Measurements from ENCODE around the gene ANLN.

The ANLN gene

DNA sequence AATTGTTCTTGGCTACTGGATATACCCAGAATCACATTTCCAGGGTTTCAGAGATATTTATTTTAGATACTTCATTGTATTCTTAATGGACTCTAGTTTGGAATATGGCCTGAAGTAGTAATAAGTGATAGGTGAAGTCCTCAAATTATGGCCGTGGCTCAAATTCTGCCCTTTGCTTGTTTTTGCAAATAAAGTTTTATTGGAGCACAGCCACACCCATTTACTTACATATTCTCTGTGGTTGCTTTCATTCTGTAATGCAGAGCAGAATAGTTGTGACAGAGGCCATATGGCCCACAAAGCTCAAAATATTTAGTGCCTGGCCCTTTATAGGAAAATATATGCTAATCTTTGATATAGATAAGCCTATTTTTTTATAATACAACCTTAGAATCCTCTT, 19.5 kb downstream of the ANLN start:
- DNase-seq (ENCODE audit: low read depth in 2 of 3, low spot score in 1 of 3), result no peak

DNA sequence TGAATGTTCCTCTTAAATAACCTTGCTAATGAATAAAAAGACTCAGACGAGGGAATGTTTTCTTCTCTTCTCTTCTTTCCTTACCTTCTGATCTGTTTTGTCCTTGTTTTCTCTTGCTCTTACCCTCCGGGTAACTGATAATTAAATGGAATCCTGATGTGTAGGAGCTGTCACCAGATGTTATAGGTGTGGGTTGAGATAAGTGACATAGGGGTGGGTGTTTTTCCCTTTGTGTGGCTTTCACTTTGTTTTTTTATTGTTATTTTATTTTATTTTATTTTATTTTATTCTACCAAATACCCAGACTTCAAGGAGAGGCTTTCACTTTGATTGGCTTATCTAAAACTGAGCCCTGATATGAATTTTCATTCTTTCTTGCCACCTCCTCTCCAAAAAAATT, 25.5 kb downstream of the ANLN start:
- no peak for DNase-seq (ENCODE audit: low read depth in 2 of 3, low spot score in 1 of 3)

DNA sequence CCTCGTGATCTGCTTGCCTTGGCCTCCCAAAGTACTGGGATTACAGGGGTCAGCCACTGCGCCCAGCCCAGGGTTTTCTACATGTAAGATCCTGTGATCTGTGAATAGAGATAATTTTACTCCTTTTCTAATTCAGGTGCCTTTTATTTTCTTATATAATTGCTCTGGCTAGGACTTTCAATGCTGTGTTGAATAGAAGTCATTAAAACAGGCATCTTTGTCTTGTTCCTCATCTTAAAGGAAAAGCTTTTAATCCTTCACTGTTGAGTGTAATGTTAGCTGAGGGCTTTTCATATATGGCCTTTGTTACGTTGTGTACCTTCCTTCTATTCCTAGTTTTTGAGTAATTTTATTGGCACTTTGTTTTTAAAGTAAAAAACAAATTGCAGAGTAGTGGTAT, 26.6 kb downstream of the ANLN start:
- DNase-seq (ENCODE audit: low read depth in 2 of 3, low spot score in 1 of 3), result no peak

DNA sequence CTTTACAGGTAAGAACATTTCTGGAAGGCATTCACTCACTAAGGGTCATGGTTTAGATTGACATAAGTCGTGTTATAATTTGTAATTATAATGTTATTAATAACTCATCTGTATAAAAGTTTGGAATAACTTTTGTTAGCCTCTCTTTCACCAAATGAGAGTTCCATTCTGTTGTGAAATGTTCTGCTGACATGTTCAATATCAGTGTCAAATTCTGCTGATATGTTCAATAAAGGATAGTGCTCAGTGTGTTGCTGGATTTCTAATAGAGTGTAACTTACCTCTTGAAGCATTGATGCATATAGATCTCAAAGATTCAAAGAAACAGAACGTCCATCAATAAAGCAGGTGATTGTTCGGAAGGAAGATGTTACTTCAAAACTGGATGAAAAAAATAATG, 30.6 kb downstream of the ANLN start:
- DNase-seq (ENCODE audit: low read depth in 2 of 3, low spot score in 1 of 3), result no peak

DNA sequence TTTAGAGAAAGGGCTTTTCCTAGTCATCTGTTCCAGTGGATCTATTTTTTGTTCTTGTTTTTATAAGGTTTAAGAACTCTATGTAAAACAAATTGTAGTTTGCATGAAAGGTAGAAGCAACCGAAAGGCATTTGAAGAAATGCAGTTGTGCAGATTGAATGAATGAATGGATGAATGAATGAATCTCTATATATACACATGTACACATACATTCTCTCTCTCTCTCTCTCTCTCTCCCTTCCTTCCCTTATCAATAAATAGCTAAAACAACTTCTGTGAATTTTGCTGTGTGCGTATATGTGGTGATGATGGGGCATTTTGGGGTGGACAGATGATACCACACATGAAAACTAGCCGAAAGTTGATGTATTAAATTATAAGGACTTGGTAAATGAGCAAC, 32.4 kb downstream of the ANLN start:
- DNase-seq (ENCODE audit: low read depth in 2 of 3, low spot score in 1 of 3), result no peak

DNA sequence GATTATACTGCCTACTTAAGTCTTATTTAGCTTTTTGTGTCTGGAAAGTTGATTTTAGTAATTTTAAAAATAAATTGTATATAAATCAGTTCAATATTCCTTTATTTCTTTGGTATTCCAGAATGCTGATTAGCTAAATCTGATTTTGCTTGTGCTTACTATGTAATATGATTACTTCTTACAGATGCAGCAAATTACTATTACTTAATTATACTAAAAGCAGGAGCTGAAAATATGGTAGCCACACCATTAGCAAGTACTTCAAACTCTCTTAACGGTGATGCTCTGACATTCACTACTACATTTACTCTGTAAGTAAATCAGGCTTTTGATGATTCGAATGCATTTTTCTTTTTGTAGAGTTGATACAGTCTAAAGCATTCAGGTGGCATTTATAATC, 34.0 kb downstream of the ANLN start:
- DNase-seq (ENCODE audit: low read depth in 2 of 3, low spot score in 1 of 3), result no peak

DNA sequence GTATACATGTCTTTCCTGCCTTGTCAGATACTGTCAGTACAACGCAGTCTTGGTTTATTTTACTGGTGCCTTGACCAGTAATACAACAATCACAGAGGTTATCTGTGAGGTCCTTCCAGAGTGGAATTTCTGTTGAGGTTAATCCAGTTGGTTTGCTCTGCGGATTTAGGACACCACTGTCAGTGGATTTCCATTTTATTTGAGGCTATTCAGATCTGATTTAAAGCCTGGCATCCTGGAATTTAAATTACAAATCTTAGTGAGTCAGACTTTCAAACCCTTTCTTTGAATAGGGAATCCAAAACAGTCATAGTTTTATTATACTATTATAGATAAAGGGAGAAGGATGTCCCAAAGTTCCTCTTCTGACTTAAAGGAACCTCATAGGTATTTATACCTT, 40.5 kb downstream of the ANLN start:
- no peak for DNase-seq (ENCODE audit: low read depth in 2 of 3, low spot score in 1 of 3)

DNA sequence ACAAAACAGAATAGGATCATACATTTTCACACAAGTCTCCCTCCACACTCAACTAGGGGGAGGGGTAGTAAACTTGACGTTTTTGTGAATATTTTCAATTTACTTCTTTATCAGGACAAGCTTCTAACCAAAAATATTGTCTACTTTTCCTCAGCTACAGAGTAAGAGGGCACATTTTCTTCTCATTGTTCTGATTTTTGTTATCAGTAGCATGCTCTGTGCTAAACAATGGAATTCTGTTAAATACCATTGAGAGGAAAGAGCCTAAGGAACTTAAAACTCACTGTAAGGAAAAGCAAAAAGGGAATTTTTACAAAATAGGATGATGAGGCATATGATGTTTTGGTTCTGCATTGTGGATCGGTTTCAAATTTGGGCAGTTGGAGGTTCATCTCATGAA, 41.2 kb downstream of the ANLN start:
- DNase-seq (ENCODE audit: low read depth in 2 of 3, low spot score in 1 of 3), result no peak

DNA sequence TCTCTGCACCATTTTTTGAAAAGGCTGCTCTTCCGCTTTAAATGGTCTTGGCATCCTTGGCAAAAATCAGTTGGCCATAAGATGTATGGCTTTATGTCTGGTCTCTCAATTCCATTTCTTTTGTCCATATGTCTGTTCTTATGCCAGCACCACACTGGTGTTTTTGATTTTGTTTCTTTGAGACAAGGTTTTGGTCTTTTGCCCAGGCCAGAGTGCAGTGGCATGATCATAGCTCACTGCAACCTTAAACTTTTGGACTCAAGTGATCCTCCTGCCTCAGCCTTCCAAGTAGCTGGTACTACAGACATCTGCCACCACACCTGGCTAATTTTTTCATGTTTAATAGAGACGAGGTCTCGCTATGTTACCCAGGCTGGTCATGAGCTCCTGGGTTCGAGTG, 48.5 kb downstream of the ANLN start:
- no peak for DNase-seq (ENCODE audit: low read depth in 2 of 3, low spot score in 1 of 3)

DNA sequence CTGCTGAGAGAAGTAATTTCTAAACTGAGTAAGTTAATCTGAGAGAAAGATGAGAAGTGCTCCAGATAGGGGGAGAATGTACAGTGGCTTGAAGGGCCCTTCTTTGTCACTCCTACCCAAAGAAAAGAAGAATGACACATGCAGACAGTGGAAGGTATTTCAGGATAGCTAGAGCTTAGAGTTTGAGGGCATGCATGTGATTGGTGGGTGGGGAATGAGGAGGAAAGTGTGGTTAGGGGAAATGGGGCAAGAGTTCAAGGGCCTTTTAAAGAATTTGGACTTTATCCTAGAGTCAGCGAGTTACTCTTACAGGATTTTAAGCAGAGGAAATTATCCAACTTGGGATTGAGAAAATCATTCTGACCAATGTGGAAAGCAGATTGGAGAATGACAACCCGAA, 50.0 kb downstream of the ANLN start:
- DNase-seq (ENCODE audit: low read depth in 2 of 3, low spot score in 1 of 3), result no peak

DNA sequence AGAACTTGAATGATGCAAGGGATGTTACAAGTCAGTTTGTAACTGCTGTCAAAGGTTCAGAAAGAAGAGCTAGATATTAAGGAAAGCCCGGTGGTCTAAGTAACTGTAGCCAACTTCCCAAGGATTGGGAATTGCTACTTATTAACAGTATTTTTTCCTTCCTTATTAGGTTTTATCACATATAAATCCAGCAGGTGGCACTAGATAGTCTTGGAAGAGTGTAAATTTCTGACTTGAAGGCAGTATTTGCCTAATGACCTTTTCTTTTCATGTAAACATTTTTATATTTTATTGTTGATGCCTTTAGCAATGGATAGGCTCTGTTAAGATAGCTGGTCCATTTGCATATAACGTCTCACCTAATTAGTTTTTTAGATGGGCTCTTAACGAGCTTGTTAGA, 51.2 kb downstream of the ANLN start:
- no peak for DNase-seq (ENCODE audit: low read depth in 2 of 3, low spot score in 1 of 3)

DNA sequence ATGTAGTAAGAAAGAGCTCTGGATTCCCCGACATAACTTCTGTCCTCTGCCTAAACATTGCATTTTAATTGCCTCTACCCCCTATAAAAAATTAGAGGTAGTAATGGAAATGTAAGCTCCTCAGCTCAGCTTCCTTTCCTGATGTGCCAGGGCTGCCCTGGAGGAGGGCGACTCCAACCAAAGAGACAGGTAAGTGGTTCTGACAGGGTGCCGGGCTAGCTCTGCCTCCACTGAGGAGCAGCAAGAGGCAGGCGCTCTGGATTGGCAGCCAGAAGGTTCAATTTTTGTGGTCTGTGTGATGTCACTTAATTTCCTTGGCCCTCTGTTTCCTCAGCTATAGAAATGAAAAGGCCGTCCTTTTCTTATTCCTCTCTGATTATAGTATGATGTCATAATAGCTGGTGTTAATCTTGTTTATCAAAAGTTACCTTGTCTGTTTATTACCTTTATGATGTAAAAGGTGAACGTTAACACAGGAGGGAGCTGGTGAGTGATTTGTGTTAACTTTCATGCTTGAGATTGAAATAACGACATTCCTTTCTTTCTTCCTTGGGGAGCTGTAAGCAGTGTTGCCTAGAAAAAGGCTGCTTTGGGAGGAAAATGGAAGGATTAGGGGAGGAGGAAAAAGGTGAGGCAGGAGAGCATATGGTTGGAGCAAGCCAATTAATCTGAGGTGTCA, 51.8 kb downstream of the ANLN start:
- no peak for DNase-seq (ENCODE audit: low read depth in 2 of 3, low spot score in 1 of 3)

DNA sequence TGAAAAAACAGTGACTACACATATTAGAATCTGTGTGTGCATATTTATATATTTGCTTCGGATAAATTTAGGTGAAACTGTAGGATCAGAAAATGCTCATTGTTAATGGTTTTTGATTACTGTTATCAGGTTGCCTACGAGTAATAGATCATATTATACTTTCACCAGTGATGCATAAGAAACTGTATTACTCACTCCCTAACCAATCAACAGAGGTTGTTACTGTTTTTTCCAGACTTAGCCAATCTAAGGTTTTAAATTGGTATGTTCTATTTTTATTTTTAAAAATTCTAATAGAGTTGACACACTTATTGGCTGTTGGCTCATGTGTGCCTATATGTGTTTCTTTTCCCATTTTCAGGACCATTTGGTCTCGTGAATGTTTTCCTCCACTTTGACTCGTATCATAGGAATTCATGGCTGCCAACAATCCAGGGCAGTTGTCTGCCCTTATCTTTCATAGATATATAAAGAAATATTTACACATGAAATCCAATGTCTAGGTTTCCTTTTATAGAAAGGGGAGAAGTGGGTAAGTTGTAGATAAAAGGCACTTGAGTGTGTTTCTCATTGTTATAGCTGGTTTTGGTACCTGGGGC, 59.2 kb downstream of the ANLN start:
- no peak for DNase-seq (ENCODE audit: low read depth in 2 of 3, low spot score in 1 of 3)

DNA sequence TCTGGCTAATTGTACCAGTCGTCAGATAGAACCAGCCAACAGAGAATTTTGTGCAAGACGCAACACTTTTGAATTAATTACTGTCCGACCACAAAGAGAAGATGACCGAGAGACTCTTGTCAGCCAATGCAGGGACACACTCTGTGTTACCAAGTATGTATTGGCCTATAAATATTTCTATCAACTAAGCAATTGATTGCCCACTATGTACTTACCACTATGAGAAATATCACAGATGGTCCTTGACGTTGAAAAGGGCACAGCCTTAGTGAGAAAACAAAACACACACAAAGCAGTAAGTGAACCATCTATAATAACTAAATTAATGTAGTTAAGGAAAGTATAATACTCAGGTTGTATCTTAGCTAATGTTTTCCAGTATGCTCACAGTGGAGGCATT, 60.0 kb downstream of the ANLN start:
- DNase-seq (ENCODE audit: low read depth in 2 of 3, low spot score in 1 of 3), result no peak

DNA sequence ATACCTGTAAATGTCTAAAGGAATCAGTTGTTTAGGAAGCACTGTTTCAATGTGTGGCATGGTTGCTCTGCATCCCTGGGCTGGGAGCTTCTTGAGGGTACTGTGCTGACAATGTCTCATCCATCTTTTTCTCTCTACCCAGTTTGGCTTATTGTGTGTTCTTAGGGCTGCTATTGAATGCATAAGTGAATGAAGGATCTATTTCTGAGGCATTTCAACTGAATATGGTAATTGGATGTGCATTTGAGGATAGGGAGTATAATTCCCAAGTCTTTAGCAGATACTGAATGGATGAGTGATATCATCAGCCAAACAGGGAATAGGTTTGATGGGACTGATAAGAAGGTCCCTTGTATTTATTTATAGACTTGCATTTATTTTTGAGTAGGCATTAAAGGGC, 64.1 kb downstream of the ANLN start:
- no peak for DNase-seq (ENCODE audit: low read depth in 2 of 3, low spot score in 1 of 3)

DNA sequence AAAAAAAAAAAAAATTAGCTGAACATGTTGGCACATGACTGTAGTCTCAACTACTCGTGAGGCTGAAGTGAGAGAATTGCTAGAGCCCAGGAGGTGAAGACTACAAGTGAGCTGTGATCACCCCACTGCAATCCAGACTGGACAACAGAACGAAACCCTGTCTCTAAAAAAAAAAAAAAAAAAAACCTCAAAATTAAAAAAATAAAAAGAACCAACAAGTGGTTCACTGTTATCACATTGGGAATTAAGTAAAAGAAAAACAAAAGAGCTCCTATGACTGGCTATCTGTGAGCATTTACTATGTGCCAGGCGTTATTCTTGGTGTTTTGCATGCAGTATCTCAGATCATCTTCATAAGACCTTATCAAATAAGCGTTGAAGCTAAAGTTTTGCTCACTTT, 66.0 kb downstream of the ANLN start:
- DNase-seq (ENCODE audit: low read depth in 2 of 3, low spot score in 1 of 3), result no peak

DNA sequence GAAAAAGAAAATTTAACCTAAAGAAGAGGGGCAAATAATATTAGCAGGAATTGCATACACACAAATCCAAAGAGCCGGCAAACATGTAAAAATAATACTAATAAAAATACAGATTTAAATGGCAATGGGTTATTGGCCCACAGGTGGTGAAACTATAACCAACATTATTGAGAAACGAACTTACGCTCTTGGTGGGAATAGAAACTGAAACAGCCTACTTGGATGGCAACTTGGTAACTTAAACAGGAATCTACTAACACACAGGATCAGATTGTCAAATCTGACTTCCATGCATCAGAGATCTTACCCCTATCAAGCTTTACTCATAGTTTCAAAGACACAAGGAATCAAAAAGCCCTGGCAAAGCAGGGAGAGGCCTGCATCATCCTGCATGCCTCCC, 66.5 kb downstream of the ANLN start:
- no peak for DNase-seq (ENCODE audit: low read depth in 2 of 3, low spot score in 1 of 3)

DNA sequence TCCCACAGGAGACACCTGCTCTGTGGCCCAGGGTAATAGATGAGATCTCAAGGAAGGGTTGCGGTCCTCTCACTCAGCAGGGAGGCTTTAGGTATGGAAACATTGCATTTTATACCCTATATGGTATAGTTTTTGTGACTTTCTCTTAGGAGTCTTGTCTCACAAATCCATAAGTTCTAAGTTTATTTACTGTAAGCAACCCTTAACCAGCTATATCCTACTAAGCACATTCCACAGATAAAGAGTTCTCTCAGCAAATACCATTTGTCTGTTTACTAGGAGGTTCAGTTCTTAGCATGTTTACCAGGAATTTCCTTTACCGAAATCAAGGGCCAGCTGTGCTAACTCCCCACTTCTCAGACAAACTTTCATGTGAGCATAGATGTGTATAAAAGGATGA, 66.9 kb downstream of the ANLN start:
- no peak for DNase-seq (ENCODE audit: low read depth in 2 of 3, low spot score in 1 of 3)

DNA sequence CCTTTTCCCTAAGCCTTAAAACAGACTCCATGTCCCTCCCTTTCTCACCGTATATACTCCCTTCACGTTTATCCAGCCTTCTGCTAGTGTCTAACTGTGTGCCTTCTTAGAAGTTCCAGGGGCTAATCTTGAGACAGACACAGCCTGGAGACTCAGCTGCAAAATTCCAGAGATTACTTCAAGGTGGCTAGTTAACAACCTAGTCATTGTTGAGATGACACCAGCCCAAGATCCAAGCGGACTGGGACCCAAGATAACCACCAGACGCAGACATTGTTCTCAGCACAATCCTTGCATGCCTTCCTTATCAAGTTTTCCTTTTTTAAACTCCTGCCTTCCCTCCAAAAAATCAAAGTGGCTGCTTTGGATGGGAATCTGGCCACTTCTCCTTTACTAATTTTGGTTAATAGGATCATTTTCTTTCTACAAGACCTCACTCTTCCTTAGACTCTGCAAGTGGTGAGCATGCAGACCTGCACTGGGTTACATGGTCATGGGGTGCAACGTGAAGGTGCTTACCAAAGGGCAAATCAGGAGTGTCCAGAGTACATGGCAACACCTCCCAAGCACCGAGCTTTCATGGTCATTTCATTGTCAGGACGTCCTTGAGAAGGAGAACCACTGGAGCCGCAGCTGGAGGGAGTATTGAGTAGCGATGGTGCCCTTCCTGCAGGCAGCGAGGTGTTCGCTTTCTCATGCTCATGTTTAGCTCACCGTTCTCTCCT, 69.7 kb downstream of the ANLN start:
- no peak for DNase-seq (ENCODE audit: low read depth in 2 of 3, low spot score in 1 of 3)

DNA sequence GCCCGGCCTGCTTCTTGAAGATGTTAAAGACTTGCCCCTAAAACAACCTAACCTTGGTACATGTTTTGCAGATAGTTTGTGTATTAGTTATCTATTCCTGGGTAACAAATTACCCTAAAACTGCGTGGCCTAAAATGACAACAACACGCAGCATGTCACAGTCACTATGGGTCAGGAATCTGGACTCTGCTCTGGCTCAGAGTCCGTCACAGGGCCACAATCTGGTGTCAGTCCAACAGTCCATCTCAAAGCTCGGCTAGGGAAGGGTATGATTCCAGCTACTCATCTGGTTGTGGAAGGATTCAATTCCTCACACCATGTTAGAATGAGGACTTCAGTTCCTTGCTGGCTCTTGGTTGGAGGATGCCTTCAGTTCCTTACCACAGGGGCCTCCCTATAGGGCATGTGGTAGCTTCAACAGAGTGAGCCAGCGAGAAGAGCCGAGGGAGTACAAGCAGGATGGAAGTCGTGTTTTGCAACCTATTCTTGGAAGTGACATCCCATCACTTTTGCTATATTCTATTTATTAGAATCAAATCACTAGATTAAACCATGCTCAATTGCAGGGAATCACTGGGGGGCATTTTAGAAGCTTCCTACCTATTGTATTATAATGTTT, 71.3 kb downstream of the ANLN start:
- DNase-seq (ENCODE audit: low read depth in 2 of 3, low spot score in 1 of 3), result no peak

DNA sequence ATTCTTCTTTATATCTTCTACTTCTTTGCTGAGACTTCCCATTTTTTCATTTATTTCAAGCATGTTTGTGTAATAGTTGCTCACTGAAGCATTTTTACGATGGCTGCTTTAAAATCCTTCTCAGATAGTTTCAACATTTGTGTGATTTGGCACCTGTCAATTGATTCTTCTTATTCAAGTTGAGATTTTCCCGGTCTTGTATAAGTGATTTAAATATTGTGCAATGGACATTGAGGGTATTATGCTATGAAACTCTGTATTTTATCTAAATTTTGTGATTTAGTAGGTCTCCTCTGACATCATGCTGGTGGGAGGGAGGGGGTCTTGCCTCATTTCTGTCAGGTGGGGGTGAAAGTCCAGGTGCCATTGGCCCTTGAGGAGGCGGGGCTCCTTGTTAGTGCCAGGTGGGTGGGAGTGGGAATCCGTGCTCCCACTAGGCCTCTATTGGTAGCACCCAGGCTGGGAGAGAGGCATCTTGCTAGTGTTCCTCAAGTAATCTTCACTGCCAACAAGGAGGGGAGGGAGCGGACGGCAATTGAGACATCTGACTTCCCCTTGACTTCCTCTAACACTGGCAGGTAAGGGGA, 73.0 kb downstream of the ANLN start:
- DNase-seq (ENCODE audit: low read depth in 2 of 3, low spot score in 1 of 3), result no peak

DNA sequence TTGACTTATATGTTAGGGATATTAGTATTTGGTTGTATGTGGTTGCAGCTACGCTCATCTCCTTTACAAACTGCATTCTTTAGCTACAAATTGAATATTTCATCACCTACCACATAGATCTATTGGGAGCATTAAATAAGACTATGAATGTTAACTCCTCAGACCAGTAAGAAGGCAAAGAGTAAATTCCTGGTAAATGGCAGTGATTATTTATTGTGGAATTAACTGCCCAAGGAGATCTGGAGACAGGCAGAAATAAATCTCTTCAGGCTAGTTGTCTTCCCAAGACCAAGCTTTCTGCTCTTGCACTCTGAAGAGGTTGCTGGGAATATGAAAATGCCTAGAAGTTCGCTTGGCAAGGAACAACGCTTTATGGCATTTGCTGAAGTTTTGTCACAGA, 74.6 kb downstream of the ANLN start:
- DNase-seq (ENCODE audit: low read depth in 2 of 3, low spot score in 1 of 3), result no peak
